ENCODE results near the gene ST3GAL5.

The ST3GAL5 gene

GRCh38 chr2:85801871-85802270 is 86.9 kb downstream of the ST3GAL5 start:
- no peak for DNase-seq

GRCh38 chr2:85800586-85800985 is 88.2 kb downstream of the ST3GAL5 start:
- no peak for DNase-seq

- DNase-seq: no peak
These were observed 89.4 kb downstream of the ST3GAL5 start for GRCh38 chr2:85799215-85799956.

GRCh38 chr2:85797921-85798320 is 90.9 kb downstream of the ST3GAL5 start:
- no peak for DNase-seq

GRCh38 chr2:85797263-85797660 is 91.5 kb downstream of the ST3GAL5 start:
- DNase-seq: no peak

- no peak for DNase-seq
These were observed 92.2 kb downstream of the ST3GAL5 start for GRCh38 chr2:85796341-85797262.

- no peak for DNase-seq
These were observed 92.8 kb downstream of the ST3GAL5 start for GRCh38 chr2:85796046-85796340.

- DNase-seq: no peak
These were observed 93.3 kb downstream of the ST3GAL5 start for GRCh38 chr2:85795331-85796045.

GRCh38 chr2:85794491-85795121 is 94.2 kb downstream of the ST3GAL5 start:
- DNase-seq: no peak

- no peak for DNase-seq
These were observed 94.8 kb downstream of the ST3GAL5 start for GRCh38 chr2:85794038-85794441.

- no peak for DNase-seq
These were observed 95.2 kb downstream of the ST3GAL5 start for GRCh38 chr2:85793584-85793983.

- DNase-seq: no peak
These were observed 95.9 kb downstream of the ST3GAL5 start for GRCh38 chr2:85792783-85793441.

- DNase-seq: no peak
These were observed 96.9 kb downstream of the ST3GAL5 start for GRCh38 chr2:85791704-85792565.

GRCh38 chr2:85790499-85791188 is 98.1 kb downstream of the ST3GAL5 start:
- DNase-seq: no peak

- no peak for DNase-seq
These were observed 98.8 kb downstream of the ST3GAL5 start for GRCh38 chr2:85790032-85790431.

GRCh38 chr2:85789271-85789670 is 99.5 kb downstream of the ST3GAL5 start:
- no peak for DNase-seq

- no peak for DNase-seq
These were observed 100.2 kb downstream of the ST3GAL5 start for GRCh38 chr2:85788603-85789002.

- DNase-seq: no peak
These were observed 100.8 kb downstream of the ST3GAL5 start for GRCh38 chr2:85787981-85788340.

- DNase-seq: no peak
These were observed 101.4 kb downstream of the ST3GAL5 start for GRCh38 chr2:85787282-85787980.

All from activated T-cell treated with anti-CD3 and anti-CD28 coated beads for 4 hours (primary cell).